ENCODE data around the gene ABHD17A. TPM values are rescaled to one million over a fixed set of nuclear protein-coding genes. Genes with fewer than 3 reads are reported as not detected.
"Not testable (repeated sequence)": the region's sequence is repeated elsewhere in the genome, so short reads cannot be mapped to it uniquely, and the experiment has no call there.

ABHD17A gene
- 115 TPM in 2 replicates for total RNA-seq

DNA sequence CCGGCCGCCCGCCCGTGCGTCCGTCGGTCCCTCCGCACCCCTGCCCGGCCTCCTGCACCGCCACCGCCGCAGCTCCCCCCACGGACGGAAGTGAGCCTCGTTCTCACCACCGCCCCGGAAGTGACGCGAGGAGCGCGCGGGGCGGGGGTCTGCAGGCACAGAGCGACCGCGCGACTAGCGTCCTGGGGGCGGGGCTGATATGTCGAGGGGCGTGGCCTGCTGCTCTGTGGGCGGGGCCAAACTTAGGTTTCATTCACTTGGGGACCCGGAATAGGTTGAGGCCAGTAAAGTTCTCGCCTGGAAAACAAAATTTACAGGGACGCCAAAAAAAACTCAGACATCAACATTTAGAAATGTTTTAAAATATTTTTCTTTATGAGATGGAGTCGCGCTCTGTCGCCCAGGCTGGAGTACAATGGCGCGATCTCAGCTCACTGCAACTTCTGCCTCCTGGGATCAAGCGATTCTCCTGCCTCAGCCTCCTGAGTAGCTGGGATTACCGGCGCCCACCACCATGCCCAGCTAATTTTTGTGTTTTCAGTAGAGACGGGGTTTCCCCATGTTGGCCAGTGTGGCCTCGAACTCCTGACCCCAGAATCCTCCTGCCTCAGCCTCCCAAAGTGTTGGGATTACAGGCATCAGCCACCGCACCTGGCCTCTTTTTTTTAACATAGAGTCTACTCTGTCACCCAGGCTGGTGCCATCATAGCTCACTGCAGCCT is at the start of gene ABHD17A:
ABHD17A (minus strand) TSS at position 99 of the 722 bp plus-strand sequence. CDS start 3,930 bp downstream, outside the sequence.
- peak; percentile 90 for DNase-seq (ENCODE audit: low spot score)
- Mint-ChIP-seq H3K4me3 (peak within 1 kb of the TSS; percentile 99), H3K27ac (peak within 1 kb of the TSS; percentile 99), H3K36me3 (ENCODE audit: low read depth) (peaks cover 14% of the 10 kb centered on the region), H3K4me1 (ENCODE audit: low read depth) (peaks cover 28% of the 10 kb centered on the region)
- H3K27me3 Mint-ChIP-seq (ENCODE audit: insufficient read depth); H3K9me3 Mint-ChIP-seq: not testable (repeated sequence)
- intact Hi-C loops (cut with micrococcal nuclease): loop anchor here (1.0 kb wide), 3 partner anchors 20 to 211 kb away; partner anchors contain the start of genes ADAT3, IZUMO4, MOB3A and REXO1

DNA sequence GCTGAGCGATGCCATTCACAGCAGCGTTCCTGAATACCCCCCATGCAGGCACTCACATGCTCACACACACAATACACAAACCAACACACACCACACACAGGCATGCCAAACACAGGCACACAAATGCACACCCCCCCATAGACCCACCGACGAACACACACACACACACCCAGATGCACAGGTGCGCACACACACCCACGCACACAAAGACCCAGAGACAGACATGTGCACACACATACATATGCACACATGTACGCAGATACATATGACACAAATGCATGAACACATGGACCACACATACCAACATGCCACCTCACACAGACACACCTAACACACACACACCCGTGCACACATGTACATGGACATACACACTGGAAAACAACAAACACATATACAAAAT is 48.6 kb upstream of the ABHD17A start:
- peaks cover 4% of the 10 kb centered on the region for H3K27me3 Mint-ChIP-seq (ENCODE audit: insufficient read depth)
- peaks cover 21% of the 10 kb centered on the region for H3K4me1 Mint-ChIP-seq (ENCODE audit: low read depth)
- H3K4me3 Mint-ChIP-seq: no peak overlapping the region
- intact Hi-C loops (cut with micrococcal nuclease): no loop called here
- peaks cover 11% of the 10 kb centered on the region for H3K9me3 Mint-ChIP-seq
- no peak overlapping the region for H3K27ac Mint-ChIP-seq
- no peak for DNase-seq (ENCODE audit: low spot score)
- H3K36me3 Mint-ChIP-seq (ENCODE audit: low read depth): peaks cover 23% of the 10 kb centered on the region

DNA sequence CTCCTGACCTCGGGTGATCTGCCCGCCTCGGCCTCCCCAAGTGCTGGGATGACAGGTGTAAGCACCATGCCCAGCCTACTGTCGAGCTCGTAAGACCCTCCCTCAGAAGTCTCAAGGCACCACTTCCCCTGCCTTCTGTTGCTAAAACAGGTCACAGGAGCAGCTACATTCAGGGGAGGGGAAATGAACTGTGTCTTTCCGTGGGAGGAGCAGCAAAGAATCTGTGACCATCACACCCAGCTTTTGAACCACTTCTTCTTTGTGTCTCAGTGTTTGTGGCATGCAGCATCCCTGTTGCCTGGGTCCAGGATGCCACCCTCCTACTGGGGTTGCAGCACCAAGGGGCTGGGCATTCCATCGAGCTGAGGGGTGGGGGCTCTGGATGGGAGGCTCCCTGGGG is 47.9 kb upstream of the ABHD17A start:
- Mint-ChIP-seq H3K27ac (no peak overlapping the region), H3K9me3 (peaks cover 11% of the 10 kb centered on the region), H3K4me3 (no peak overlapping the region), H3K4me1 (ENCODE audit: low read depth) (peaks cover 22% of the 10 kb centered on the region), H3K36me3 (ENCODE audit: low read depth) (peaks cover 23% of the 10 kb centered on the region), H3K27me3 (ENCODE audit: insufficient read depth) (peaks cover 4% of the 10 kb centered on the region)
- intact Hi-C loops (cut with micrococcal nuclease): no loop called here
- no peak for DNase-seq (ENCODE audit: low spot score)

DNA sequence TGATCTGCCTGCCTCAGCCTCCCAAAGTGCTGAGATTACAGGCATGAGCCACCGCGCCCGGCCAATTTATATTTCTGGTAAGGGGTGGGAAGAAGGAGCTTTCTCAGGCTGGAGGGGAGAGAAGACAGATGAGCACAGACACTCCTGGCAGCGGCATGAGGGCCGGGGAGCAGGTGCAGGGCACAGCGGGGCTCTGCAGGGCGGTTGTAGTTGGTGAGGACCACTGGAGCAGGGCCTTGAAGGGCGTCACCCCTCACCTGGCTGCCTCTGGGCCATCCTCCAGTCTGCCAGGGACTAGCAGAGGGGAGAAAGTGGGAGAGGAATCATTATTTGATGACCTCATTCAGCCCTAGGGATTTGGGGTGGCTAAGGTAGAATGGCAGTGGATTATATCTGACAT is 47.1 kb upstream of the ABHD17A start:
- peaks cover 11% of the 10 kb centered on the region for H3K9me3 Mint-ChIP-seq

DNA sequence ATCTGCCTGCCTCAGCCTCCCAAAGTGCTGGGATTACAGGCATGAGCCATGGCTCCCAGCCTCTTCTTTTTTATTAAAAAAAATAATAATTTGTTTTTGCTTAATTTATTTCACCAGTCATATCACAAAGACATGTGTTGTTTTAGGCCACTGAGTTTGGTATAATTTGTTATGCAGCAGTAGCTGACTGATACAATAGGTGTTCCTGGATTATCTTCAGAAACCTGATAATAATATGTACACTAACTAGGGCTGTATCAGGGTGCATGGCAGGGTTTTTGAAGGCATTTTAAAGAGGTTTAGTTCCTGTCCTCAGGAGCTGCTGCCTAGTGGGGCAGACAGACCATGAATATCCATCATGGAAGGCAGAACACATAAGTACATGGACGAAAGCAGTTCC is 46.1 kb upstream of the ABHD17A start:
- Mint-ChIP-seq H3K36me3 (ENCODE audit: low read depth) (peaks cover 18% of the 10 kb centered on the region), H3K27me3 (ENCODE audit: insufficient read depth) (peaks cover 4% of the 10 kb centered on the region), H3K4me3 (no peak overlapping the region), H3K27ac (no peak overlapping the region), H3K9me3 (peaks cover 11% of the 10 kb centered on the region), H3K4me1 (ENCODE audit: low read depth) (peaks cover 20% of the 10 kb centered on the region)
- intact Hi-C loops (cut with micrococcal nuclease): no loop called here
- DNase-seq (ENCODE audit: low spot score): no peak

More for the DNA sequence above, 47.1 kb upstream of the ABHD17A start:
- Mint-ChIP-seq H3K4me1 (ENCODE audit: low read depth) (peaks cover 24% of the 10 kb centered on the region), H3K27ac (no peak overlapping the region), H3K36me3 (ENCODE audit: low read depth) (peaks cover 21% of the 10 kb centered on the region), H3K4me3 (no peak overlapping the region), H3K27me3 (ENCODE audit: insufficient read depth) (peaks cover 4% of the 10 kb centered on the region)
- intact Hi-C loops (cut with micrococcal nuclease): no loop called here
- no peak for DNase-seq (ENCODE audit: low spot score)

DNA sequence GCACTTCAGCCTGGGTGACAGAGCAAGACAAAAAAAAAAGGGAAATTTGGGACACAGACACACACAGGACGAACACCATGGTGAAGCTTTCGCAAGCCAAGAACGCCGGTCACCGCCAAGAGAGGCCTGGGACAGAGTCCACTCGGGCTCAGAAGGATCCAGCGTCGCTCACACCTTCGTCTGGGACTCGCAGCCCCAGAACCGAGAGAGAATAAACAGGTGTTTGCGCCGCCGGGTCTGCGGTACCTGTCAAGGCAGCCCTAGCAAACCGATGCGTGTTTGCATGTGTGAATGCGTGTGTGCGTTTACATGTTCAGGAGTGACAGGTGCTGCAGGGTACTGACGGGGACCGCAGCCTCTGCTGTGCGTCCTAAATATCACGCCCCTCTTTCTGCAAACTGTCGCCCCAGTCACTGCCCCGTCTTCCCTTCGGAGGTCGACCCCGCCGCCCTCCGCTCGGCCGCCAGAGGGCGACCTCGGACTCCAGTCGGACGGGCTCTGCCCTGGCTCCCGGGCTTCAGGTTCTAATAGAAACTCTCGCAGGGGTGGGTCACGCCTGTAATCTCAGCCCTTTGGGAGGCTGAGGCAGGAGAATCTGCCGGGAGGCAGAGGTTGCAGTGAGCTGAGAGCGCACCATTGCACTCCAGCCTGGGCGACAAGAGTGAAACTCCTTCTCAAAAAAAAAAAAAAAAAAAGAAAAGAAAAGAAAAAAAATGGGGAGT is 43.9 kb upstream of the ABHD17A start:
- peak; percentile 71 for DNase-seq (ENCODE audit: low spot score)
- intact Hi-C loops (cut with micrococcal nuclease): loop anchor here (2.0 kb wide), 1 partner anchor 24 kb away; the partner anchor contains the start of genes ADAT3 and SCAMP4
- peaks cover 16% of the 10 kb centered on the region for H3K4me1 Mint-ChIP-seq (ENCODE audit: low read depth)
- peaks cover 4% of the 10 kb centered on the region for H3K27me3 Mint-ChIP-seq (ENCODE audit: insufficient read depth)
- peaks cover 5% of the 10 kb centered on the region for H3K9me3 Mint-ChIP-seq
- H3K4me3 Mint-ChIP-seq: peak overlapping the region; percentile 77
- H3K27ac Mint-ChIP-seq: peak overlapping the region; percentile 55
- H3K36me3 Mint-ChIP-seq (ENCODE audit: low read depth): peaks cover 9% of the 10 kb centered on the region

DNA sequence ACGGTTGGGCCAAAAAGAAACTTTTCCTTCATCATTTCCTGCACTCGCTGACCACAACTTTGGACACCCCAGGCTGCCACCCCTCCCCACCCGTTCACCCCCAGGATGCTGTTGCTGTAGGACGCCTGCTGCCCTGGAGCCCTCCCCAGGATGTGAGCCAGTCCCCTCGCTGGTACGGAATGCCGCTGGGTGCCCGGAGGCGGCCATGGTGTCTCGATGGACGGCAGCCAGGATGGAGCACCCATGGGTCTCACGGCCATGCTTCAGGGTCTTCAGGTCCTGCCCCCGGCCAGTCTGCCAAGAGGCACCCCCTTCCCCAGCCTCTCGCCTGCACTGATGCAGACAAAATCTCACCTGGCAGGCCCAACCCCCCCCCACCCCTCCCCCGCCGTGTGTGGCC is 40.2 kb upstream of the ABHD17A start:
- peaks cover 3% of the 10 kb centered on the region for H3K27me3 Mint-ChIP-seq (ENCODE audit: insufficient read depth)
- intact Hi-C loops (cut with micrococcal nuclease): no loop called here
- H3K9me3 Mint-ChIP-seq: no peaks in the 10 kb centered on the region
- H3K27ac Mint-ChIP-seq: no peak overlapping the region
- peaks cover 21% of the 10 kb centered on the region for H3K4me1 Mint-ChIP-seq (ENCODE audit: low read depth)
- peaks cover 3% of the 10 kb centered on the region for H3K36me3 Mint-ChIP-seq (ENCODE audit: low read depth)
- H3K4me3 Mint-ChIP-seq: no peak overlapping the region
- DNase-seq (ENCODE audit: low spot score): no peak

DNA sequence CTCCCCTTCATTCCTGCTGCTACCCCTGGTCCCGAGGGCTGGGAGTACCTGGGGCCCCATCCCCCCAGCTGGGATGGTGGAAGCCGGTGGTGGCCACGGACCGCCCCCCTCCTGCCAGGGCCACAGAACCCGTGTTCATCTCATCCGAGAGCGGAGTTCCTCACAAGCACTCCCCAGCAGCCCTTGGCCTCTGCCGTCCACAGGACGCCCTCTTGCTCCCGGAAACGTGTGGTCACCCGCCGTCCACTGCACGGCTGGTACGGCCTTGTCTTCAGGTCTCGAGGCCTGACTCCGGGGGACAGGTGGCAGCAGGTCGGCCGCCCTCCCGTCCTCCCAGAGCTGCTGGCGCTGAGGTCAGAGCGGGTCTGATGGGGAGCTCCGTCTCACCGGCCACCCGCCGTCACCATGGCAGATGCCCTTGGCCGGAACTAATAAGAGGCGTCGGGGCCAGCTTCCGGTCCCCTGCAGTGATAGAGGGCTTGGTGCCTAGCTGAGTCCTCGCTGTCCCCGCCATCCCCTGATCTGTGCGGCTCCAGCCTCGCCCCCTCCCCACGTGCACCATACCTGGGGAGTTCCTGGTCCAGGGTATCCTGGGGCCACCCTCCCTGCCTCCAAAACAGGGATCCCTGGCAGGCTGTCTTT is 39.1 kb upstream of the ABHD17A start:
- Mint-ChIP-seq H3K4me1 (ENCODE audit: low read depth) (peaks cover 15% of the 10 kb centered on the region), H3K4me3 (no peak overlapping the region), H3K9me3 (no peaks in the 10 kb centered on the region), H3K27ac (no peak overlapping the region), H3K36me3 (ENCODE audit: low read depth) (peaks cover 8% of the 10 kb centered on the region), H3K27me3 (ENCODE audit: insufficient read depth) (peaks cover 2% of the 10 kb centered on the region)
- intact Hi-C loops (cut with micrococcal nuclease): no loop called here
- DNase-seq (ENCODE audit: low spot score): no peak

DNA sequence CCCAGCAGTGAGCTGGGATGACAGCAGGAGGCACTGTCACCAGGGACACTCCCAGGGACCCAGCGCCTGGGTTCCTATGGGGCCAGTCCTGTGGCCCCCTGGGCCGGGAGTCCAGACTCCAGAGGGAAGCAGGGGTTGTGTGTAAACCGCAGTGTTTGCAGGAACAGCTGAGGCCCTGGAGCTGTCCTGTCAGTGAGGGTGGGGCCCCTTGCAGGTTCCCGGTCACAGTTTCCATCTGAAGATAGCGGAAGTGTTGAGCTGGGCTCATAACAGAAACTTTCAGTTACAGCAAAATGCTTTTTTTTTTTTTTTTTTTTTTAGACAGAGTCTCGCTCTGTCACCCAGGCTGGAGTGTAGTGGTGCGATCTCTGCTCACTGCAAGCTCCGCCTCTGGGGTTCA is 38.0 kb upstream of the ABHD17A start:
- Mint-ChIP-seq H3K4me1 (ENCODE audit: low read depth) (peaks cover 15% of the 10 kb centered on the region), H3K4me3 (no peak overlapping the region)

DNA sequence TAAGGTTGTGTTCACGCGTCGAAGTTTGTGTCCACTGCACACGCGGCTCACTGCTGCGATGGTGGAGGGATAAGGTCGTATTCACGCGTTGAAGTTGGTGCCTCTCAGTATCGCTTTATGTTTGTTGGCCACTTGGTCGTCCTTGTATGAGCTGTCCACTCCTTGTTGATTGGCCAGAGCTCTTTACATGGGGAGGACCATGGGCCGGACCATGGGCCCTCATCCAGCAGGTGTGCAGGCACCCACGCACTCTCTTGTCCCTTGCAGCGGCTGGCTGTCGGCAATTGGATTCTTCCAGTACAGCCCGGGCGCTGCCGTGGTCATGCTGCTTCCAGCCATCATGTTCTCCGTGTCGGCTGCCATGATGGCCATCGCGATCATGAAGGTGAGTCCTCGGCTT is 37.5 kb upstream of the ABHD17A start:
- Mint-ChIP-seq H3K27me3 (ENCODE audit: insufficient read depth) (no peaks in the 10 kb centered on the region), H3K4me3 (no peak overlapping the region), H3K9me3 (no peaks in the 10 kb centered on the region), H3K4me1 (ENCODE audit: low read depth) (peaks cover 10% of the 10 kb centered on the region), H3K36me3 (ENCODE audit: low read depth) (peaks cover 8% of the 10 kb centered on the region), H3K27ac (peak overlapping the region; percentile 77)
- DNase-seq (ENCODE audit: low spot score): no peak
- intact Hi-C loops (cut with micrococcal nuclease): no loop called here

More for the DNA sequence above, 38.0 kb upstream of the ABHD17A start:
- Mint-ChIP-seq H3K36me3 (ENCODE audit: low read depth) (peaks cover 8% of the 10 kb centered on the region), H3K27ac (peak overlapping the region; percentile 77), H3K9me3 (no peaks in the 10 kb centered on the region), H3K27me3 (ENCODE audit: insufficient read depth) (no peaks in the 10 kb centered on the region)
- peak; percentile 45 for DNase-seq (ENCODE audit: low spot score)
- intact Hi-C loops (cut with micrococcal nuclease): no loop called here

DNA sequence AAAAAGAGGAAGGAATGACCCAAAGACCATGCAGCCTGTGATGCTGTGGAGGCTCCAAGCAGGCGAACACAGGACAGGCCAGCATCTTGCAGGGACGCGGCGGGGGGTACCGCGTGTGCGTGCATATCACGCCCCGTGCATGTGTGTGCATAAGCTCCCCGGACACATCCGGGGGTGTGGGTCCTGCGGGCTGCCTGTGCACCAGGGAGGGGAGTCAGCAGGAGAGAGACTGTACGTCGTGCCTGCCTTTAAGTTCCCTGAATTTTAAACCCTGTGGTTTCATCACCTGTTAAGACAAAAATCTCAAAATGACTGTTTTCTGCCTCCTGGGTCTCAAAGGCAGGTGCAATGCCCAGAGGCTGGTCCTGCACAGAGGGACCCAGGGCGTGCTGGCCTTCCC is 36.5 kb upstream of the ABHD17A start:
- Mint-ChIP-seq H3K27me3 (ENCODE audit: insufficient read depth) (no peaks in the 10 kb centered on the region), H3K36me3 (ENCODE audit: low read depth) (peaks cover 6% of the 10 kb centered on the region), H3K4me3 (no peak overlapping the region), H3K4me1 (ENCODE audit: low read depth) (peaks cover 5% of the 10 kb centered on the region), H3K9me3 (no peaks in the 10 kb centered on the region), H3K27ac (no peak overlapping the region)
- intact Hi-C loops (cut with micrococcal nuclease): no loop called here
- DNase-seq (ENCODE audit: low spot score): no peak

DNA sequence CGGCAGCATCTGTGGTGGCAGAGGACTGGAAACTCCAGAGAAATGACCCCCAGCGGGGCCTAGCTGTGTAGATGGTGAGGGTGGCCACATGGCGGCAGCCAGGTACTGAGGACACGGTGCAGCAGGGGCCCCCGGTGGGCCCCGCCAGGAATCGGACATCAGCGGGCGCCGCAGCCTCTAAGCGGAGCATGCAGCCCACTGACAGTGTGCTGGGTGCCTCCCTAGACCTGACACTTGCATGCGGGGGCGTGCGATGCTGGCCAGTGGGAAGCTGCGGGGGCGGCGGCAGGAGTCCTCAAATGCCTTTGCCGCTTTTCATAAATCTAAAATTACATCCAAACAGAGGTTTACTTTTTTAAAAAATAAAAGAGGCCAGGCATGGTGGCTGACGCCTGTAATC is 36.0 kb upstream of the ABHD17A start:
- peaks cover 6% of the 10 kb centered on the region for H3K36me3 Mint-ChIP-seq (ENCODE audit: low read depth)
- no peaks in the 10 kb centered on the region for H3K27me3 Mint-ChIP-seq (ENCODE audit: insufficient read depth)
- H3K9me3 Mint-ChIP-seq: no peaks in the 10 kb centered on the region
- H3K4me3 Mint-ChIP-seq: no peak overlapping the region
- DNase-seq (ENCODE audit: low spot score): no peak
- intact Hi-C loops (cut with micrococcal nuclease): no loop called here
- peaks cover 5% of the 10 kb centered on the region for H3K4me1 Mint-ChIP-seq (ENCODE audit: low read depth)
- H3K27ac Mint-ChIP-seq: no peak overlapping the region

DNA sequence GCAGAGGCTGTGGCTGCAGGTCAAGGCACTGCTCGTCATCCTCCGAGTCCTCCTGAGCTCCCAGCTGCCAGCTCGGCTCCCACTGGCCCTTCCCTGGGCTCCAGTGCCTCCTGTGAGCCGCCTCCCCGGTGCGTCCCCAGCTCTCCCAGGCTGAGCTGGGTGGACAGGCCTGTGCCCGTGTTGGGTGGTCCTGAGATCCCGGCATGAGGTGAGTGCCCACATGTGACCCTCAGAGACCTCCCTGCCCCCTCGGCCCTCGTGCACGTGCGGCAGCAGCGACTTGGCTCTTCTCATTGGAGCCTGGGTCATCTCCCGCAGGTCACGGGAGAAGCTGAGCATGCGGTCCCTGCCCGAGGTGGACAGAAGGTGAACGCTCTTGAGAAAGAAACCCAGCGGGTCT is 35.3 kb upstream of the ABHD17A start:
- Mint-ChIP-seq H3K27me3 (ENCODE audit: insufficient read depth) (no peaks in the 10 kb centered on the region), H3K36me3 (ENCODE audit: low read depth) (peaks cover 6% of the 10 kb centered on the region), H3K4me1 (ENCODE audit: low read depth) (peaks cover 5% of the 10 kb centered on the region), H3K27ac (no peak overlapping the region), H3K4me3 (no peak overlapping the region), H3K9me3 (no peaks in the 10 kb centered on the region)
- no peak for DNase-seq (ENCODE audit: low spot score)
- intact Hi-C loops (cut with micrococcal nuclease): no loop called here
